Midbrain (tissue), 1 donor: ENCODE measurements around the gene YWHAQ.
"Not testable (repeated sequence)": the region's sequence is repeated elsewhere in the genome, so short reads cannot be mapped to it uniquely, and the experiment has no call there.

Source experiments
- DNase-seq: peaks from one replicate; lab custom pipeline; 2025; lab: John Stamatoyannopoulos, UW

The YWHAQ gene

GRCh38 chr2:9552219-9553178 lies 78.3 kb downstream of the YWHAQ start:
- no peak for DNase-seq

- not testable (repeated sequence) for DNase-seq
Measured at GRCh38 chr2:9550859-9551391, 79.9 kb downstream of the YWHAQ start.

- no peak for DNase-seq
Measured at GRCh38 chr2:9549420-9549819, 81.4 kb downstream of the YWHAQ start.

- DNase-seq: no peak
Measured at GRCh38 chr2:9548506-9548905, 82.3 kb downstream of the YWHAQ start.

GRCh38 chr2:9547262-9547991 lies 83.4 kb downstream of the YWHAQ start:
- DNase-seq: no peak

GRCh38 chr2:9545502-9545901 lies 85.3 kb downstream of the YWHAQ start:
- DNase-seq: no peak

GRCh38 chr2:9543557-9543956 lies 87.2 kb downstream of the YWHAQ start:
- no peak for DNase-seq

GRCh38 chr2:9539531-9539930 lies 91.3 kb downstream of the YWHAQ start:
- DNase-seq: no peak

GRCh38 chr2:9538000-9538507 lies 92.7 kb downstream of the YWHAQ start:
- no peak for DNase-seq

GRCh38 chr2:9536504-9536903 lies 94.3 kb downstream of the YWHAQ start:
- no peak for DNase-seq

GRCh38 chr2:9535177-9535576 lies 95.6 kb downstream of the YWHAQ start:
- no peak for DNase-seq
